22Rv1 (cell line): Measurements from ENCODE around the gene TNFAIP3.

Experiments
- ZFX ChIP-seq: fragments of 450-650 bp; IDR thresholded peaks from 2 replicates; pipeline ENCODE4 v1.6.1; 2017; ENCODE audit warnings: antibody characterized with exemption, borderline replicate concordance
- TF ChIP-seq, protein P1 (sequence below): fragments of 450-650 bp; IDR thresholded peaks from 2 replicates; pipeline ENCODE4 v1.5.1; 2017; ENCODE audit warnings: mild to moderate bottlenecking

GRCh38 chr6:137892271-137892708 is 25.2 kb downstream of the TNFAIP3 start:
- TF ChIP-seq, protein P1, sequence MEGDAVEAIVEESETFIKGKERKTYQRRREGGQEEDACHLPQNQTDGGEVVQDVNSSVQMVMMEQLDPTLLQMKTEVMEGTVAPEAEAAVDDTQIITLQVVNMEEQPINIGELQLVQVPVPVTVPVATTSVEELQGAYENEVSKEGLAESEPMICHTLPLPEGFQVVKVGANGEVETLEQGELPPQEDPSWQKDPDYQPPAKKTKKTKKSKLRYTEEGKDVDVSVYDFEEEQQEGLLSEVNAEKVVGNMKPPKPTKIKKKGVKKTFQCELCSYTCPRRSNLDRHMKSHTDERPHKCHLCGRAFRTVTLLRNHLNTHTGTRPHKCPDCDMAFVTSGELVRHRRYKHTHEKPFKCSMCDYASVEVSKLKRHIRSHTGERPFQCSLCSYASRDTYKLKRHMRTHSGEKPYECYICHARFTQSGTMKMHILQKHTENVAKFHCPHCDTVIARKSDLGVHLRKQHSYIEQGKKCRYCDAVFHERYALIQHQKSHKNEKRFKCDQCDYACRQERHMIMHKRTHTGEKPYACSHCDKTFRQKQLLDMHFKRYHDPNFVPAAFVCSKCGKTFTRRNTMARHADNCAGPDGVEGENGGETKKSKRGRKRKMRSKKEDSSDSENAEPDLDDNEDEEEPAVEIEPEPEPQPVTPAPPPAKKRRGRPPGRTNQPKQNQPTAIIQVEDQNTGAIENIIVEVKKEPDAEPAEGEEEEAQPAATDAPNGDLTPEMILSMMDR, result no peak
- TF ChIP-seq ZFX, result no peak
